Inferior parietal cortex (tissue), 1 donor: Measurements from ENCODE around the gene NKAIN1.

ENCODE experiments used
- DNase-seq: peaks from one replicate; pipeline ENCODE4 v3.0.0-alpha.2; 2016; ENCODE audit errors: extremely low spot score

Gene NKAIN1

GRCh38 chr1:31234123-31234708 lies 5.5 kb downstream of the NKAIN1 start:
- DNase-seq, result no peak

- DNase-seq, result no peak
Observed at GRCh38 chr1:31232689-31233088, 7.0 kb downstream of the NKAIN1 start.

GRCh38 chr1:31231802-31232201 lies 7.9 kb downstream of the NKAIN1 start:
- DNase-seq, result no peak

- no peak for DNase-seq
Observed at GRCh38 chr1:31230378-31230777, 9.3 kb downstream of the NKAIN1 start.

GRCh38 chr1:31228986-31229385 lies 10.7 kb downstream of the NKAIN1 start:
- DNase-seq, result no peak

GRCh38 chr1:31227891-31228568 lies 11.7 kb downstream of the NKAIN1 start:
- peak; percentile 68 for DNase-seq

- DNase-seq, result no peak
Observed at GRCh38 chr1:31224068-31224467, 15.6 kb downstream of the NKAIN1 start.

GRCh38 chr1:31222176-31222575 lies 17.5 kb downstream of the NKAIN1 start:
- DNase-seq, result no peak

- DNase-seq, result no peak
Observed at GRCh38 chr1:31221072-31221471, 18.6 kb downstream of the NKAIN1 start.

- no peak for DNase-seq
Observed at GRCh38 chr1:31219489-31219888, 20.2 kb downstream of the NKAIN1 start.

- peak; percentile 53 for DNase-seq
Observed at GRCh38 chr1:31218705-31219104, 21.0 kb downstream of the NKAIN1 start.

- DNase-seq, result no peak
Observed at GRCh38 chr1:31216016-31216415, 23.7 kb downstream of the NKAIN1 start.

GRCh38 chr1:31215065-31215570 lies 24.6 kb downstream of the NKAIN1 start:
- no peak for DNase-seq

- no peak for DNase-seq
Observed at GRCh38 chr1:31214316-31215064, 25.2 kb downstream of the NKAIN1 start.

GRCh38 chr1:31208361-31208945 lies 31.2 kb downstream of the NKAIN1 start:
- DNase-seq, result no peak

GRCh38 chr1:31207569-31207968 lies 32.1 kb downstream of the NKAIN1 start:
- DNase-seq, result no peak

GRCh38 chr1:31207046-31207445 lies 32.6 kb downstream of the NKAIN1 start:
- DNase-seq, result no peak

- DNase-seq, result peak; percentile 73
Observed at GRCh38 chr1:31203215-31203614, 36.5 kb downstream of the NKAIN1 start.

GRCh38 chr1:31201931-31202360 lies 37.7 kb downstream of the NKAIN1 start:
- DNase-seq, result no peak

- no peak for DNase-seq
Observed at GRCh38 chr1:31199949-31200348, 39.7 kb downstream of the NKAIN1 start.

GRCh38 chr1:31199236-31199790 lies 40.4 kb downstream of the NKAIN1 start:
- DNase-seq, result no peak

- no peak for DNase-seq
Observed at GRCh38 chr1:31198600-31198999, 41.1 kb downstream of the NKAIN1 start.
